Activated T-helper 17 cell treated with anti-CD3 and anti-CD28 coated beads, Interleukin-2, amount 50 U/mL, for 72 hours (primary cell): Measurements from ENCODE around the gene CDYL. TPM values are rescaled to one million over a fixed set of nuclear protein-coding genes. Genes with fewer than 3 reads are reported as not detected.
A peak's percentile ranks its signal among the peaks of the same experiment; 100 is the strongest.

Experiments
- ATAC-seq: fragments of 150-1000 bp; cut with Tn5 transposase; replicated peaks from 2 replicates; pipeline ENCODE4 v1.10.0; 2021; ENCODE audit warnings: mild to moderate bottlenecking, moderate library complexity
- H3K27ac Mint-ChIP-seq: one replicate; pipeline ENCODE4 v1.8.0; 2022; ENCODE audit warnings: mixed read lengths
- H3K27me3 Mint-ChIP-seq: one replicate; pipeline ENCODE4 v1.8.0; 2022; ENCODE audit warnings: mixed read lengths
- H3K36me3 Mint-ChIP-seq: one replicate; pipeline ENCODE4 v1.8.0; 2022; ENCODE audit warnings: low read depth, mild to moderate bottlenecking, mixed read lengths
- H3K4me1 Mint-ChIP-seq: one replicate; pipeline ENCODE4 v1.8.0; 2022; ENCODE audit warnings: mixed read lengths
- H3K4me3 Mint-ChIP-seq: one replicate; pipeline ENCODE4 v1.8.0; 2022; ENCODE audit warnings: mild to moderate bottlenecking, mixed read lengths
- H3K9me3 Mint-ChIP-seq: one replicate; pipeline ENCODE4 v1.8.0; 2022; ENCODE audit warnings: mixed read lengths
- total RNA-seq, 2 donors: library from RNA; stranded (reverse); gene quantifications; one replicate each; pipeline ENCODE4 v1.2.3, GENCODE V29; 2022

The CDYL gene
- total RNA-seq, result 10 to 100 TPM; 23.3 to 24.5 TPM

- H3K9me3 Mint-ChIP-seq, result peaks cover 20% of the 10 kb centered on the region
- H3K4me3 Mint-ChIP-seq, result peak within 1 kb of the TSS; percentile 81
- H3K36me3 Mint-ChIP-seq, result peaks cover 14% of the 10 kb centered on the region
- H3K27ac Mint-ChIP-seq, result peak within 1 kb of the TSS; percentile 70
- H3K27me3 Mint-ChIP-seq, result peaks cover 9% of the 10 kb centered on the region
- H3K4me1 Mint-ChIP-seq, result peaks cover 43% of the 10 kb centered on the region
- ATAC-seq, result peak; percentile 74
Measured at GRCh38 chr6:4776131-4776492, at the start of gene CDYL. Gene CDYL (plus strand): TSS chr6:4776404. CDS start chr6:4776784, 380 bp downstream.

- Mint-ChIP-seq H3K4me3 (no peak overlapping the region), H3K27me3 (peaks cover 14% of the 10 kb centered on the region), H3K36me3 (no peaks in the 10 kb centered on the region), H3K9me3 (no peaks in the 10 kb centered on the region), H3K4me1 (peaks cover 5% of the 10 kb centered on the region), H3K27ac (no peak overlapping the region)
- no peak for ATAC-seq
Measured at GRCh38 chr6:4726645-4727044, 49.6 kb upstream of the CDYL start.

GRCh38 chr6:4727217-4727616 is 49.0 kb upstream of the CDYL start:
- Mint-ChIP-seq H3K9me3 (no peaks in the 10 kb centered on the region), H3K4me3 (no peak overlapping the region), H3K4me1 (peaks cover 5% of the 10 kb centered on the region), H3K36me3 (no peaks in the 10 kb centered on the region), H3K27me3 (peaks cover 14% of the 10 kb centered on the region), H3K27ac (no peak overlapping the region)
- no peak for ATAC-seq

GRCh38 chr6:4727671-4728435 is 48.4 kb upstream of the CDYL start:
- H3K4me1 Mint-ChIP-seq, result peaks cover 5% of the 10 kb centered on the region
- H3K27ac Mint-ChIP-seq, result no peak overlapping the region
- ATAC-seq, result peak; percentile 64
- peaks cover 14% of the 10 kb centered on the region for H3K27me3 Mint-ChIP-seq
- H3K9me3 Mint-ChIP-seq, result no peaks in the 10 kb centered on the region
- H3K4me3 Mint-ChIP-seq, result no peak overlapping the region
- H3K36me3 Mint-ChIP-seq, result no peaks in the 10 kb centered on the region

- H3K4me3 Mint-ChIP-seq, result no peak overlapping the region
- ATAC-seq, result no peak
Measured at GRCh38 chr6:4728436-4728769, 47.8 kb upstream of the CDYL start.

GRCh38 chr6:4728926-4729325 is 47.3 kb upstream of the CDYL start:
- no peak for ATAC-seq
- Mint-ChIP-seq H3K27ac (no peak overlapping the region), H3K36me3 (no peaks in the 10 kb centered on the region), H3K27me3 (peaks cover 10% of the 10 kb centered on the region), H3K9me3 (no peaks in the 10 kb centered on the region), H3K4me1 (peaks cover 5% of the 10 kb centered on the region), H3K4me3 (no peak overlapping the region)

More at GRCh38 chr6:4728436-4728769, 47.8 kb upstream of the CDYL start:
- no peaks in the 10 kb centered on the region for H3K36me3 Mint-ChIP-seq
- peaks cover 10% of the 10 kb centered on the region for H3K27me3 Mint-ChIP-seq
- H3K9me3 Mint-ChIP-seq, result no peaks in the 10 kb centered on the region
- H3K27ac Mint-ChIP-seq, result no peak overlapping the region
- peaks cover 5% of the 10 kb centered on the region for H3K4me1 Mint-ChIP-seq

- no peak for ATAC-seq
- H3K4me1 Mint-ChIP-seq, result peaks cover 5% of the 10 kb centered on the region
- H3K9me3 Mint-ChIP-seq, result no peaks in the 10 kb centered on the region
- H3K36me3 Mint-ChIP-seq, result no peaks in the 10 kb centered on the region
- no peak overlapping the region for H3K4me3 Mint-ChIP-seq
- H3K27me3 Mint-ChIP-seq, result peaks cover 16% of the 10 kb centered on the region
- H3K27ac Mint-ChIP-seq, result no peak overlapping the region
Measured at GRCh38 chr6:4731996-4732395, 44.2 kb upstream of the CDYL start.

- Mint-ChIP-seq H3K36me3 (no peaks in the 10 kb centered on the region), H3K9me3 (no peaks in the 10 kb centered on the region), H3K27me3 (peaks cover 16% of the 10 kb centered on the region), H3K27ac (no peak overlapping the region), H3K4me1 (no peaks in the 10 kb centered on the region), H3K4me3 (no peak overlapping the region)
- ATAC-seq, result no peak
Measured at GRCh38 chr6:4732691-4733315, 43.4 kb upstream of the CDYL start.

GRCh38 chr6:4736371-4736873 is 39.8 kb upstream of the CDYL start:
- no peak for ATAC-seq
- Mint-ChIP-seq H3K27me3 (peaks cover 10% of the 10 kb centered on the region), H3K4me1 (no peaks in the 10 kb centered on the region), H3K9me3 (no peaks in the 10 kb centered on the region), H3K4me3 (no peak overlapping the region), H3K36me3 (no peaks in the 10 kb centered on the region), H3K27ac (no peak overlapping the region)

GRCh38 chr6:4740032-4740431 is 36.2 kb upstream of the CDYL start:
- no peak for ATAC-seq
- Mint-ChIP-seq H3K9me3 (no peaks in the 10 kb centered on the region), H3K36me3 (no peaks in the 10 kb centered on the region), H3K4me3 (no peak overlapping the region), H3K4me1 (no peaks in the 10 kb centered on the region), H3K27ac (no peak overlapping the region), H3K27me3 (peaks cover 10% of the 10 kb centered on the region)

GRCh38 chr6:4743062-4743461 is 33.1 kb upstream of the CDYL start:
- Mint-ChIP-seq H3K4me1 (no peaks in the 10 kb centered on the region), H3K27me3 (peaks cover 7% of the 10 kb centered on the region), H3K9me3 (no peaks in the 10 kb centered on the region), H3K4me3 (no peak overlapping the region), H3K36me3 (no peaks in the 10 kb centered on the region), H3K27ac (no peak overlapping the region)
- no peak for ATAC-seq

GRCh38 chr6:4743926-4744325 is 32.3 kb upstream of the CDYL start:
- Mint-ChIP-seq H3K27me3 (peaks cover 7% of the 10 kb centered on the region), H3K9me3 (no peaks in the 10 kb centered on the region), H3K4me1 (no peaks in the 10 kb centered on the region), H3K4me3 (no peak overlapping the region), H3K36me3 (no peaks in the 10 kb centered on the region), H3K27ac (no peak overlapping the region)
- no peak for ATAC-seq

- Mint-ChIP-seq H3K36me3 (no peaks in the 10 kb centered on the region), H3K27ac (no peak overlapping the region), H3K4me1 (no peaks in the 10 kb centered on the region), H3K4me3 (no peak overlapping the region), H3K9me3 (no peaks in the 10 kb centered on the region), H3K27me3 (peaks cover 4% of the 10 kb centered on the region)
- ATAC-seq, result no peak
Measured at GRCh38 chr6:4747588-4747987, 28.6 kb upstream of the CDYL start.

- H3K9me3 Mint-ChIP-seq, result no peaks in the 10 kb centered on the region
- ATAC-seq, result no peak
- peaks cover 9% of the 10 kb centered on the region for H3K27me3 Mint-ChIP-seq
- no peak overlapping the region for H3K27ac Mint-ChIP-seq
- no peaks in the 10 kb centered on the region for H3K4me1 Mint-ChIP-seq
- H3K36me3 Mint-ChIP-seq, result no peaks in the 10 kb centered on the region
- H3K4me3 Mint-ChIP-seq, result no peak overlapping the region
Measured at GRCh38 chr6:4751823-4752464, 24.3 kb upstream of the CDYL start.

GRCh38 chr6:4756247-4756646 is 20.0 kb upstream of the CDYL start:
- no peak for ATAC-seq
- no peaks in the 10 kb centered on the region for H3K36me3 Mint-ChIP-seq
- peaks cover 20% of the 10 kb centered on the region for H3K27me3 Mint-ChIP-seq
- no peaks in the 10 kb centered on the region for H3K4me1 Mint-ChIP-seq
- no peak overlapping the region for H3K27ac Mint-ChIP-seq
- H3K9me3 Mint-ChIP-seq, result no peaks in the 10 kb centered on the region
- no peak overlapping the region for H3K4me3 Mint-ChIP-seq
